HEK293T (cell line): ENCODE results near the gene HIVEP2.
A peak's percentile ranks its signal among the peaks of the same experiment; 100 is the strongest.

Experiments
- CTCF ChIA-PET: fragments of 350-600 bp; formaldehyde crosslinking; extraction: SDS; loops from one replicate; lab custom pipeline; 2021; ENCODE audit warnings: antibody characterized with exemption, inconsistent platforms; lab: Yijun Ruan, JAX
- POLR2A ChIA-PET: fragments of 350-600 bp; formaldehyde crosslinking; extraction: SDS; loops from one replicate; lab custom pipeline; 2020; ENCODE audit warnings: antibody characterized with exemption, inconsistent platforms; lab: Yijun Ruan, JAX
- DNase-seq: peaks from one replicate; pipeline ENCODE4 v3.0.0; 2012; ENCODE audit warnings: mixed read lengths; ENCODE audit errors: extremely low spot score
- ARNT ChIP-seq: fragments of 450-650 bp; IDR thresholded peaks from 2 replicates; pipeline ENCODE4 v1.6.1; 2017; ENCODE audit warnings: mild to moderate bottlenecking
- BHLHE40 ChIP-seq: fragments of 450-650 bp; IDR thresholded peaks from 2 replicates; pipeline ENCODE4 v1.6.1; 2016; ENCODE audit warnings: mild to moderate bottlenecking, moderate library complexity, borderline replicate concordance
- CTBP1 ChIP-seq: fragments of 450-650 bp; IDR thresholded peaks from 2 replicates; pipeline ENCODE4 v1.6.1; 2016; ENCODE audit warnings: borderline replicate concordance
- FOXA1 ChIP-seq: fragments of 450-650 bp; IDR thresholded peaks from 2 replicates; pipeline ENCODE4 v1.6.1; 2016; ENCODE audit warnings: mild to moderate bottlenecking
- FOXK2 ChIP-seq: fragments of 450-650 bp; IDR thresholded peaks from 2 replicates; pipeline ENCODE4 v1.6.1; 2016; ENCODE audit warnings: mild to moderate bottlenecking
- FOXM1 ChIP-seq: fragments of 450-650 bp; IDR thresholded peaks from 2 replicates; pipeline ENCODE4 v1.6.1; 2017; ENCODE audit warnings: mild to moderate bottlenecking, borderline replicate concordance
- HDGF ChIP-seq: fragments of 450-650 bp; IDR thresholded peaks from 2 replicates; pipeline ENCODE4 v1.6.1; 2017; ENCODE audit warnings: antibody characterized with exemption, borderline replicate concordance
- L3MBTL2 ChIP-seq: fragments of 450-650 bp; conservative IDR thresholded peaks from 2 replicates; pipeline ENCODE4 v1.6.1; 2016; ENCODE audit warnings: mild to moderate bottlenecking
- LEF1 ChIP-seq: fragments of 450-650 bp; IDR thresholded peaks from 2 replicates; pipeline ENCODE4 v1.6.1; 2017; ENCODE audit warnings: mild to moderate bottlenecking, borderline replicate concordance
- NFRKB ChIP-seq: fragments of 450-650 bp; IDR thresholded peaks from 2 replicates; pipeline ENCODE4 v1.6.1; 2016; ENCODE audit warnings: mild to moderate bottlenecking, moderate library complexity
- PKNOX1 ChIP-seq: fragments of 450-650 bp; IDR thresholded peaks from 2 replicates; pipeline ENCODE4 v1.6.1; 2016
- SP1 ChIP-seq: fragments of 450-650 bp; IDR thresholded peaks from 2 replicates; pipeline ENCODE4 v1.6.1; 2017
- SUZ12 ChIP-seq: fragments of 450-650 bp; IDR thresholded peaks from 2 replicates; pipeline ENCODE4 v1.6.1; 2016; ENCODE audit warnings: mild to moderate bottlenecking
- TARDBP ChIP-seq: fragments of 450-650 bp; IDR thresholded peaks from 2 replicates; pipeline ENCODE4 v1.6.1; 2016
- ZNF384 ChIP-seq: fragments of 450-650 bp; IDR thresholded peaks from 2 replicates; pipeline ENCODE4 v1.6.1; 2016

HIVEP2 gene

GRCh38 chr6:142946924-142947713 is 2.1 kb upstream of the HIVEP2 start:
- ChIA-PET POLR2A (interaction anchor here (1.0 to 1.1 kb wide), 3 partner anchors 58 to 211 kb away, joined by 3 read pairs; no protein-coding TSS in a partner anchor), CTCF (interaction anchor here (1.0 kb wide), 1 partner anchor 113 kb away, joined by 4 read pairs; no protein-coding TSS in a partner anchor)
- TF ChIP-seq FOXK2 (no peak), L3MBTL2 (peak; percentile 86), FOXM1 (0 out of 2 replicates have a peak, but pooled peaks have one; percentile 54), LEF1 (0 out of 2 replicates have a peak, but pooled peaks have one; percentile 55)
- peak; percentile 58 for DNase-seq

- POLR2A ChIA-PET = interaction anchor here (1.0 to 1.8 kb wide), 5 partner anchors 45 to 210 kb away, joined by 3 to 5 read pairs (median 3); no protein-coding TSS in a partner anchor
- TF ChIP-seq TARDBP (no peak), FOXM1 (no peak), LEF1 (no peak), FOXA1 (no peak), HDGF (no peak), CTBP1 (no peak), ARNT (no peak), BHLHE40 (no peak)
- peak; percentile 90 for DNase-seq
- CTCF ChIA-PET = interaction anchor here (1.0 kb wide), 1 partner anchor 114 kb away, joined by 4 read pairs; no protein-coding TSS in a partner anchor
Measured at GRCh38 chr6:142946181-142946923, 1.4 kb upstream of the HIVEP2 start.

- DNase-seq = peak; percentile 49
- ChIA-PET CTCF (no interaction called here), POLR2A (interaction anchor here (0.9 to 1.8 kb wide), 3 partner anchors 44 to 208 kb away, joined by 3 to 5 read pairs (median 4); no protein-coding TSS in a partner anchor)
- 0 out of 2 replicates have a peak, but pooled peaks have one; percentile 34 for TF ChIP-seq L3MBTL2
- no peak for TF ChIP-seq HDGF
- no peak for TF ChIP-seq NFRKB
- no peak for TF ChIP-seq ZNF384
- 0 out of 2 replicates have a peak, but pooled peaks have one; percentile 11 for TF ChIP-seq LEF1
- TF ChIP-seq PKNOX1 = peak; percentile 56; the same call in 1 of the 2 replicates
- TF ChIP-seq SUZ12 = no peak
- 0 out of 2 replicates have a peak, but pooled peaks have one; percentile 48 for TF ChIP-seq FOXM1
Measured at GRCh38 chr6:142945446-142946180, 637 bp upstream of the HIVEP2 start.

- peak; percentile 67 for DNase-seq
- no peak for TF ChIP-seq LEF1
- TF ChIP-seq CTBP1 = peak; percentile 69; the same call in 1 of the 2 replicates
- TF ChIP-seq L3MBTL2 = peak; percentile 63
- no peak for TF ChIP-seq SP1
- TF ChIP-seq NFRKB = no peak
- 0 out of 2 replicates have a peak, but pooled peaks have one; percentile 13 for TF ChIP-seq ARNT
- TF ChIP-seq HDGF = no peak
- TF ChIP-seq FOXA1 = no peak
- no peak for TF ChIP-seq PKNOX1
- ChIA-PET POLR2A (interaction anchor here (0.9 to 1.8 kb wide), 3 partner anchors 59 to 207 kb away, joined by 3 to 5 read pairs (median 5); no protein-coding TSS in a partner anchor), CTCF (interaction anchor here (1.0 to 1.6 kb wide), 2 partner anchors 196 to 252 kb away, joined by 3 read pairs; no protein-coding TSS in a partner anchor)
Measured at GRCh38 chr6:142944124-142945048, 590 bp downstream of the HIVEP2 start.

GRCh38 chr6:142943711-142944123 is 1.3 kb downstream of the HIVEP2 start:
- no peak for TF ChIP-seq CTBP1
- TF ChIP-seq FOXM1 = no peak
- TF ChIP-seq FOXA1 = no peak
- TF ChIP-seq PKNOX1 = no peak
- no peak for TF ChIP-seq ZNF384
- ChIA-PET POLR2A (interaction anchor here (1.5 kb wide), 1 partner anchor 58 kb away, joined by 5 read pairs; no protein-coding TSS in a partner anchor), CTCF (interaction anchor here (0.9 to 1.6 kb wide), 5 partner anchors 14 to 251 kb away, joined by 3 read pairs; no protein-coding TSS in a partner anchor)
- no peak for DNase-seq
